ENCODE measurements around the gene FANCC.

- TF ChIP-seq CTCF (IDR thresholded peaks at IDR 0.05; ENCODE audit: low read depth, low read length, missing input control) (no peak), JUND (IDR thresholded peaks at IDR 0.05) (no peak), FOXA1 (IDR thresholded peaks at IDR 0.05) (no peak), GABPA (IDR thresholded peaks at IDR 0.05 in 1 of 2, conservative IDR thresholded peaks at IDR 0.05 in 1 of 2) (no peak), YY1 (IDR thresholded peaks at IDR 0.05) (peak; percentile 51), HNF4A (conservative IDR thresholded peaks at IDR 0.05) (no peak), MAX (IDR thresholded peaks at IDR 0.05) (no peak), TAF1 (conservative IDR thresholded peaks at IDR 0.05) (peak; percentile 85), SP1 (IDR thresholded peaks at IDR 0.05) (peak; percentile 22), RAD21 (IDR thresholded peaks at IDR 0.05) (no peak), REST (IDR thresholded peaks at IDR 0.05) (peak; percentile 56)
Measured at GRCh38 chr9:95142728-95143127, 174.8 kb downstream of the FANCC start.

Measured in liver (tissue), 3 donors.